Stomach smooth muscle (tissue), 2 donors: ENCODE data around the gene TNFRSF12A.
A peak's percentile ranks its signal among the peaks of the same experiment; 100 is the strongest.

Source experiments
- H3K27ac ChIP-seq: one replicate; pipeline ENCODE4 v1.7.0; 2013; ENCODE audit warnings: mild to moderate bottlenecking, low read length, inconsistent platforms
- H3K27me3 ChIP-seq, 2 donors: one replicate each; pipeline ENCODE4 v1.7.0; 2013; ENCODE audit warnings: low read length in 2 of 2; ENCODE audit not compliant: insufficient read depth in 2 of 2, control insufficient read depth in 1 of 2
- H3K36me3 ChIP-seq, 2 donors: one replicate each; pipeline ENCODE4 v1.7.0; 2013; ENCODE audit warnings: low read length in 2 of 2; ENCODE audit not compliant: control insufficient read depth in 2 of 2, insufficient read depth in 2 of 2
- H3K4me1 ChIP-seq: one replicate; pipeline ENCODE4 v1.7.0; 2013; ENCODE audit warnings: low read length; ENCODE audit not compliant: control insufficient read depth, insufficient read depth
- H3K4me3 ChIP-seq, 2 donors: one replicate each; pipeline ENCODE4 v1.7.0; 2013; ENCODE audit warnings: low read length in 2 of 2
- H3K9ac ChIP-seq, 2 donors: one replicate each; pipeline ENCODE4 v1.7.0; 2013; ENCODE audit warnings: low read length in 2 of 2, mild to moderate bottlenecking in 1 of 2
- H3K9me3 ChIP-seq, 2 donors: one replicate each; pipeline ENCODE4 v1.7.0; 2013; ENCODE audit warnings: low read length in 2 of 2; ENCODE audit not compliant: control insufficient read depth in 2 of 2
- donor health status: healthy.
- donor health status: Pancreatic carcinoma.

Gene TNFRSF12A

GRCh38 chr16:3012828-3013420 lies 7.2 kb upstream of the TNFRSF12A start, which contains the start of gene CLDN9:
CLDN9 (plus strand) TSS chr16:3012923; CDS start chr16:3013363, 440 bp downstream.
- no peak within 1 kb of the TSS for H3K4me3 ChIP-seq
- H3K4me1 ChIP-seq = peaks cover 3% of the 10 kb centered on the region
- H3K9me3 ChIP-seq = no peaks in the 10 kb centered on the region
- H3K36me3 ChIP-seq = no peaks in the 10 kb centered on the region
- H3K9ac ChIP-seq = no peak within 1 kb of the TSS
- no peak within 1 kb of the TSS for H3K27ac ChIP-seq
- peaks cover 40 to 61% of the 10 kb centered on the region in 2 donors for H3K27me3 ChIP-seq

DNA sequence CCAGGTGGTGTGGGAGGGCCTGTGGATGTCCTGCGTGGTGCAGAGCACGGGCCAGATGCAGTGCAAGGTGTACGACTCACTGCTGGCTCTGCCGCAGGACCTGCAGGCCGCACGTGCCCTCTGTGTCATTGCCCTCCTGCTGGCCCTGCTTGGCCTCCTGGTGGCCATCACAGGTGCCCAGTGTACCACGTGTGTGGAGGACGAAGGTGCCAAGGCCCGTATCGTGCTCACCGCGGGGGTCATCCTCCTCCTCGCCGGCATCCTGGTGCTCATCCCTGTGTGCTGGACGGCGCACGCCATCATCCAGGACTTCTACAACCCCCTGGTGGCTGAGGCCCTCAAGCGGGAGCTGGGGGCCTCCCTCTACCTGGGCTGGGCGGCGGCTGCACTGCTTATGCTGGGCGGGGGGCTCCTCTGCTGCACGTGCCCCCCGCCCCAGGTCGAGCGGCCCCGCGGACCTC lies 6.6 kb upstream of the TNFRSF12A start:
- no peaks in the 10 kb centered on the region for H3K9me3 ChIP-seq
- no peaks in the 10 kb centered on the region for H3K4me1 ChIP-seq
- H3K36me3 ChIP-seq = no peaks in the 10 kb centered on the region
- H3K4me3 ChIP-seq = no peak overlapping the region
- H3K27me3 ChIP-seq = peaks cover 39 to 61% of the 10 kb centered on the region in 2 donors
- H3K27ac ChIP-seq = no peak overlapping the region
- no peak overlapping the region for H3K9ac ChIP-seq

DNA sequence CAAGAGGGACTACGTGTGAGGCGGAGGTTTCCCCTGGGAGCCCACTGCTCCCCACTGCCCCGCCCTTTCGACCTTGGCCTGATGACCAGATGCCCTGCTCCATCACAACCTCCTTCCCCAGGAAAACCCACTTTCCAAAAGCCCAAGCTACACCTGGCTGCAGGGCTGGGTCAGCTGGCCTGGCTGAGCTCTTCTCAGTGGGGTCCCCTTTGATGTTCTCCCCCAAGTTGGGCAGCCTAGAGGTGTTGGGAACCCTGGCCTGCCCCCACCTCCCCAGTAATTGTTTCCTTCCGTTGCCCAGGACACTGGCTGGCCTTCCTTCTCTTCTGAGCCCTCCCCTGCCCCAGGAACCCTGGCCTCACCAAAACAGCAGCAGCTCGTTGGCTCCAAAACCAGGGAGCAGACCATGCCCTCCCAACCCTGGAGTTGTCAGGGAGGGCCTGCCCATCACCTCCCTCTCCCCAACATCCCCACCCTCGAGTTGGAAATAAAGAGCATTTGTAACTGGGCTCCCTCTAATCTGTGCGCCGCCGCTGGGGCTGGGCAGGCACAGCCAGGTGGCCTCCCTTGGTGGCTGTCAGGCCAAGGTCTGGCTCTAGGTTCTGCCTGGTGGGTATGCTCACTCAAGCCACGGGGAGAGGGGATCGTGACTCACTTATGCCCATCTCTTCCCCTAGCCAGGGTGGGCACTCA lies 6.0 kb upstream of the TNFRSF12A start:
- Histone ChIP-seq H3K4me1 (no peaks in the 10 kb centered on the region), H3K4me3 (no peak overlapping the region), H3K36me3 (no peaks in the 10 kb centered on the region), H3K27me3 (peaks cover 39 to 59% of the 10 kb centered on the region in 2 donors), H3K9ac (no peak overlapping the region), H3K9me3 (no peaks in the 10 kb centered on the region), H3K27ac (no peak overlapping the region)

DNA sequence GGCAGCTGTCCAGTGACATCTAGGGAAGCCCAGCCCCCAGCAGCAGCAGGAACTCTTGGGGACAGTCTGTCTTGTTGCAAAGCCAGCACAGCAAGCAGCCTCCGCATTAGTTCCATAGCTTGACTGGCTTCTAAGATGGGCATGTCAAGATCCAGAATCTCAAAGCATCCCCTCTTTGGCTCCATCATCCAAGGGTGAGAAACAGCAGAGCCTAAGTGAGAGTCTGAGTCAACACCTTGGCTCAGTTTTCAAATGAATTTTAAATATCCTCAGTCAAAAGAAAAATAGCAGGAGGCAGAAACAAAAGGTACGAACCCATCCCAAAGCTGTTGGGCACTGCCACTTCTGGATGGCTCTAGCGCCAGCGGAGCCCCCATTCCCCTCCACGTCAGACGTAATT lies 5.2 kb upstream of the TNFRSF12A start:
- no peak overlapping the region for H3K4me3 ChIP-seq
- H3K36me3 ChIP-seq = no peaks in the 10 kb centered on the region
- peaks cover 36 to 50% of the 10 kb centered on the region in 2 donors for H3K27me3 ChIP-seq

GRCh38 chr16:3015865-3016521 lies 4.2 kb upstream of the TNFRSF12A start:
- no peaks in the 10 kb centered on the region for H3K36me3 ChIP-seq
- no peak overlapping the region for H3K4me3 ChIP-seq
- peaks cover 11% of the 10 kb centered on the region for H3K4me1 ChIP-seq
- H3K9ac ChIP-seq = no peak overlapping the region
- H3K27me3 ChIP-seq = peaks cover 33 to 47% of the 10 kb centered on the region in 2 donors
- H3K9me3 ChIP-seq = no peaks in the 10 kb centered on the region
- H3K27ac ChIP-seq = no peak overlapping the region

More for the DNA sequence above, 5.2 kb upstream of the TNFRSF12A start:
- no peak overlapping the region for H3K9ac ChIP-seq
- H3K27ac ChIP-seq = no peak overlapping the region
- no peaks in the 10 kb centered on the region for H3K9me3 ChIP-seq
- peaks cover 3% of the 10 kb centered on the region for H3K4me1 ChIP-seq

- Histone ChIP-seq H3K9me3 (no peaks in the 10 kb centered on the region), H3K27me3 (peaks cover 26 to 37% of the 10 kb centered on the region in 2 donors), H3K27ac (no peak overlapping the region), H3K36me3 (no peaks in the 10 kb centered on the region), H3K4me3 (no peak overlapping the region), H3K4me1 (peaks cover 24% of the 10 kb centered on the region), H3K9ac (no peak overlapping the region)
Observed at GRCh38 chr16:3017344-3017743, 2.8 kb upstream of the TNFRSF12A start.

- no peak within 1 kb of the TSS for H3K9ac ChIP-seq
- peaks cover 31% of the 10 kb centered on the region for H3K4me1 ChIP-seq
- no peaks in the 10 kb centered on the region for H3K36me3 ChIP-seq
- H3K27me3 ChIP-seq = peaks cover 22 to 33% of the 10 kb centered on the region in 2 donors
- no peaks in the 10 kb centered on the region for H3K9me3 ChIP-seq
- no peak within 1 kb of the TSS for H3K4me3 ChIP-seq
- H3K27ac ChIP-seq = no peak within 1 kb of the TSS
Observed at GRCh38 chr16:3017794-3018506, 2.2 kb upstream of the TNFRSF12A start, which contains the start of gene CLDN6. CLDN6 (minus strand) TSS chr16:3018183; CDS start chr16:3016021, 2,162 bp downstream.

- no peaks in the 10 kb centered on the region for H3K9me3 ChIP-seq
- peak overlapping the region in 1 of 2 donors; percentile 29 for H3K9ac ChIP-seq
- peaks cover 40% of the 10 kb centered on the region for H3K4me1 ChIP-seq
- peaks cover 15 to 18% of the 10 kb centered on the region in 2 donors for H3K27me3 ChIP-seq
- H3K27ac ChIP-seq = no peak overlapping the region
- H3K4me3 ChIP-seq = peak overlapping the region; percentile 52 to 89
- no peaks in the 10 kb centered on the region for H3K36me3 ChIP-seq
Observed at GRCh38 chr16:3019594-3020246, 448 bp upstream of the TNFRSF12A start.

- peak overlapping the region; percentile 89 to 96 for H3K4me3 ChIP-seq
- peaks cover 40% of the 10 kb centered on the region for H3K4me1 ChIP-seq
- H3K9me3 ChIP-seq = no peaks in the 10 kb centered on the region
- H3K36me3 ChIP-seq = no peaks in the 10 kb centered on the region
- peaks cover 15 to 18% of the 10 kb centered on the region in 2 donors for H3K27me3 ChIP-seq
- H3K27ac ChIP-seq = peak overlapping the region; percentile 93
- peak overlapping the region; percentile 74 to 99 for H3K9ac ChIP-seq
Observed at GRCh38 chr16:3020604-3021448, 658 bp downstream of the TNFRSF12A start.
